Panc1 (cell line): Measurements from ENCODE around the gene GBA3.

ENCODE experiments used
- CTCF ChIP-seq: fragments of 450-650 bp; IDR thresholded peaks from 2 replicates; pipeline ENCODE4 v1.5.1; 2017; ENCODE audit warnings: mild to moderate bottlenecking
- TCF7L2 ChIP-seq: IDR thresholded peaks from 2 replicates; pipeline ENCODE4 v1.6.1; 2011; ENCODE audit warnings: mild to moderate bottlenecking, low read depth, low read length, inconsistent platforms

- TF ChIP-seq CTCF (no peak), TCF7L2 (no peak)
Measured at GRCh38 chr4:22787753-22788375, 95.1 kb downstream of the GBA3 start.
